Effector memory CD4-positive, alpha-beta T cell (primary cell): ENCODE data around the gene NRP1.

Experiments
- DNase-seq, 3 donors: peaks; one replicate each; pipeline ENCODE4 v3.0.0-alpha.2; 2020
- H3K27ac ChIP-seq: 2 replicates; pipeline ENCODE4 v1.7.0; 2013; ENCODE audit warnings: mild to moderate bottlenecking, low read length, moderate library complexity; ENCODE audit not compliant: insufficient read depth, poor library complexity, severe bottlenecking
- H3K27me3 ChIP-seq: replicated peaks from 2 replicates; pipeline ENCODE4 v1.7.0; 2013; ENCODE audit warnings: mild to moderate bottlenecking, low read length; ENCODE audit not compliant: insufficient read depth, control insufficient read depth, poor library complexity, severe bottlenecking
- H3K36me3 ChIP-seq: 2 replicates; pipeline ENCODE4 v1.7.0; 2013; ENCODE audit warnings: mild to moderate bottlenecking, low read length, moderate library complexity; ENCODE audit not compliant: control insufficient read depth, insufficient read depth
- H3K4me1 ChIP-seq: 2 replicates; pipeline ENCODE4 v1.7.0; 2013; ENCODE audit warnings: low read length, mild to moderate bottlenecking; ENCODE audit not compliant: control insufficient read depth, insufficient read depth, poor library complexity, severe bottlenecking
- H3K4me3 ChIP-seq: 2 replicates; pipeline ENCODE4 v1.7.0; 2013; ENCODE audit warnings: low read length, low read depth, mild to moderate bottlenecking; ENCODE audit not compliant: insufficient read depth, poor library complexity, severe bottlenecking
- H3K9me3 ChIP-seq: 2 replicates; pipeline ENCODE4 v1.7.0; 2013; ENCODE audit warnings: mild to moderate bottlenecking, low read length, moderate library complexity; ENCODE audit not compliant: control insufficient read depth

Gene NRP1

DNA sequence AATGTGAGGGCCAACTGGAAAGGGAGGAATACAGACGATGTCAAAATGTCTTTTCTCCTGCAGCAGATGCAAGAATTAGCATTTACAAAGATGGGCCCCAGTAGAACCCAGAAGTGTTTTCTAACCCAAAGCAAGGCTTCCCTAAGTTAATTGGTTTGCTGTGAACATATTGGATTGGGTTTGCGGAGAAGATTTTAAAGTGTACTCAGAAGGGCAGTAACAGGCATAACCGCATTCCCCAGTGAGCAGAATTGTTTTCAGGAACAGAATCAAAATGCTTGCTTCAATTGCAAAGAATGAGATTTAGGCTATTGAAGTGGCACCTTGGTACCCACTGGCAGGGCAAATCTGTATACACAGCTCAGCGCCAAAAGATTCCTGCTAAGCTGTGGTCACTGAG is 78.0 kb downstream of the NRP1 start:
- Histone ChIP-seq H3K27me3 (no peaks in the 10 kb centered on the region), H3K27ac (no peak overlapping the region), H3K4me1 (no peaks in the 10 kb centered on the region), H3K4me3 (no peak overlapping the region), H3K36me3 (no peaks in the 10 kb centered on the region), H3K9me3 (no peaks in the 10 kb centered on the region)
- DNase-seq: no peak

DNA sequence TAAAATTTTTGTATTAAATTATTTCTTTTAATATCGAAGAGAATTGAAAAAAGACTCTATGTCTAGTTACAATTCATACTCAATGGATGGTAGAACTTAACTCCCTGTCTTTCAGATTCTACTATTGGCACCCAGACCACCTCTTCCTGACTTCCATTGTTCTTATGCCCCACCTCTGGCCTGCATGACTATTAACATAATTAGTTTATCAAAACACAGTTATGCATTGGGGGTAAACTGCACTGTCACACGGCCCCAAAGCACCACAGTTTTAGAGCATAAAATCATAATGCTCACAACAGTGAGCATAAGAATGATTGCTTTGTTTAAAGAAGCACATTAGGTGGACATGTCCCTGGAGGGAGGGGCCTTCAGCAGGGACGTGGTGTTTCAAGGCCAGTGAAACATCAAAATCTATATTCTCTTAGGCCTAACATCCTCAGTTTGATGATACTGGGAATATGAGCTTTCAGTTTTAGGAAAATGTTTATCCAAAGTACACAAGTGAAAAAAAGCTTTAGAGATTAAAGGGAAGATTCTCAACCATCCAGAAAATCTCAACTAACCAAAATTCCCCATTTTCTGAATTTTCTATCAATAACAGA is 79.8 kb downstream of the NRP1 start:
- no peak overlapping the region for H3K4me3 ChIP-seq
- H3K9me3 ChIP-seq: no peaks in the 10 kb centered on the region
- no peak for DNase-seq
- no peaks in the 10 kb centered on the region for H3K27me3 ChIP-seq
- H3K4me1 ChIP-seq: peaks cover under 1% of the 10 kb centered on the region
- no peaks in the 10 kb centered on the region for H3K36me3 ChIP-seq
- H3K27ac ChIP-seq: no peak overlapping the region

DNA sequence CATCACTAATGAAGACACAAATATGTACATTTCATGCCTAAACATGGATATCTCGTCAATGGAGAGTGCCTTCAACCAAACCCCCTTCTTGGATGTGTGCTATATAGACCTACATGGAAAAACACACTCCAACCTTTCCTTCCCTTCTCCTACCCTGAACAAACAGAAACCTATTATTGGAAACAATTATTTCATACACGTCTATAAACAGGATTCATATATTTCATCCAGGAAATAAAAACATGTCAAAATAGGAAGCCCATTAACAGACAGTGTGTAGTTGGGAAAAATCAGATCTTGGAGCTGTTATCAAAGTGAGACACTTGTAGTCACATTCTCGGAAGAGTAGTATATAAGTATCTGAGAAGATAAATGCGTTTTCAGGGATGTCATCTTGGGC is 81.1 kb downstream of the NRP1 start:
- no peak overlapping the region for H3K27ac ChIP-seq
- H3K4me3 ChIP-seq: no peak overlapping the region
- no peaks in the 10 kb centered on the region for H3K36me3 ChIP-seq
- no peaks in the 10 kb centered on the region for H3K27me3 ChIP-seq
- DNase-seq: no peak
- no peaks in the 10 kb centered on the region for H3K9me3 ChIP-seq
- peaks cover 11% of the 10 kb centered on the region for H3K4me1 ChIP-seq

GRCh38 chr10:33252794-33253203 is 81.7 kb downstream of the NRP1 start:
- no peaks in the 10 kb centered on the region for H3K27me3 ChIP-seq
- H3K4me1 ChIP-seq: peaks cover 16% of the 10 kb centered on the region
- H3K27ac ChIP-seq: no peak overlapping the region
- no peak for DNase-seq
- H3K4me3 ChIP-seq: no peak overlapping the region
- H3K36me3 ChIP-seq: no peaks in the 10 kb centered on the region
- no peaks in the 10 kb centered on the region for H3K9me3 ChIP-seq

- H3K36me3 ChIP-seq: no peaks in the 10 kb centered on the region
- no peak overlapping the region for H3K4me3 ChIP-seq
- H3K27me3 ChIP-seq: no peaks in the 10 kb centered on the region
- peaks cover 16% of the 10 kb centered on the region for H3K4me1 ChIP-seq
- DNase-seq: no peak
- H3K27ac ChIP-seq: no peak overlapping the region
- no peaks in the 10 kb centered on the region for H3K9me3 ChIP-seq
Observed at GRCh38 chr10:33252324-33252723, 82.1 kb downstream of the NRP1 start.

DNA sequence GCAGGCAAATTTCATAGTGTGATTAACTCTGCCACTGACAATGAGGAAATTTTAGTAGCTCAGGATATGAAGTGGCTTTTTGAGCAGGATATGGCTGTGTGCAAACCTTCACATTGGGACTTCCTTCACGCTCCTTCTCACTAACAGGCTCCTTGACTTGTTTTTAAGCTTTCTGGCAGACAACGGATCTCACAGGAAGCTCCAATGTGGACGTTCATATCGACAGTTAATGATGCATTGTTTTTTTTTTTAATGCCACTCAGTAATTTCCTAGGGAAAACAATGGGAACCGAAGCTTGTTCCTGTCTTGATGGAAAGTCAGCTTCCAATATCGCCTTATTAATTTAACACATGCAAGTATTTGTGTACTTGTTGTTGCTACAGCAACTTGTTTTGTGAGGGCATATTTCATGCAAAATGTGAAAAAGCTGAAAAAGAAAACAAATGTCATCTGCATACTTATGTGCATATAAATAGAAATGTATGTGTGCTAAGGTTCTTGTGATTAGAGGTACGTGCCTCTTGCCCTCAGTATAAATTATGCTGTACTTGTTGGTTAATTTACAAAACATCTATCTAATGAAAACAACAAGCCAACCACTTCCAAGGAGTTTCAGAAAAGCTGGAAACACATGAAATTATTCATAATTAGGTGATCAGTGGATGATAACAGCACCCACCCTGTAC is 84.7 kb downstream of the NRP1 start:
- Histone ChIP-seq H3K27me3 (no peaks in the 10 kb centered on the region), H3K27ac (no peak overlapping the region), H3K4me1 (peaks cover 16% of the 10 kb centered on the region), H3K9me3 (no peaks in the 10 kb centered on the region), H3K4me3 (no peak overlapping the region), H3K36me3 (no peaks in the 10 kb centered on the region)
- DNase-seq: no peak

DNA sequence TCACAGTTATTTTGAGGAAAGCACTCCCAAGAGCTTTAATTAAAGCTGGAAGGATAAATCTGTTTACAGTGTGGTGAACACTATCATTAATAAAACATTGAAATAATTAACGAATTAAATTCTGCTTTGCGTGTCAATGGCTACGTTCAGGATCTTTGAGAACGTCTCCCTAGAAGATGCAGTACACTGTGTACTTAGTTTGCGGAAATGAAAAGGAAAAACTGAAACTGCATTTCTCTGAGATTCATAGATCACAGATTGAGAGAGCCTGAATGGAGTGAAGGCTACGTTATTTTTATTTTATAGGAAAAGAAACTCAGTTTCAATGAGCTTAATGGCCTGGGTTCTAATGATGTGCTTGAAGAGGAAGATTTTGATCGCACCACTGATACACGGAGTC is 85.3 kb downstream of the NRP1 start:
- peaks cover 16% of the 10 kb centered on the region for H3K4me1 ChIP-seq
- no peak overlapping the region for H3K27ac ChIP-seq

GRCh38 chr10:33248638-33249037 is 85.8 kb downstream of the NRP1 start:
- H3K36me3 ChIP-seq: no peaks in the 10 kb centered on the region
- H3K27me3 ChIP-seq: no peaks in the 10 kb centered on the region
- peak in 1 of 3 donors; percentile 23 for DNase-seq
- H3K9me3 ChIP-seq: no peaks in the 10 kb centered on the region
- peak overlapping the region; percentile 56 for H3K27ac ChIP-seq
- no peak overlapping the region for H3K4me3 ChIP-seq
- H3K4me1 ChIP-seq: peaks cover 16% of the 10 kb centered on the region

More for the DNA sequence above, 85.3 kb downstream of the NRP1 start:
- Histone ChIP-seq H3K27me3 (no peaks in the 10 kb centered on the region), H3K4me3 (peak overlapping the region; percentile 22), H3K9me3 (no peaks in the 10 kb centered on the region), H3K36me3 (no peaks in the 10 kb centered on the region)
- DNase-seq: no peak

DNA sequence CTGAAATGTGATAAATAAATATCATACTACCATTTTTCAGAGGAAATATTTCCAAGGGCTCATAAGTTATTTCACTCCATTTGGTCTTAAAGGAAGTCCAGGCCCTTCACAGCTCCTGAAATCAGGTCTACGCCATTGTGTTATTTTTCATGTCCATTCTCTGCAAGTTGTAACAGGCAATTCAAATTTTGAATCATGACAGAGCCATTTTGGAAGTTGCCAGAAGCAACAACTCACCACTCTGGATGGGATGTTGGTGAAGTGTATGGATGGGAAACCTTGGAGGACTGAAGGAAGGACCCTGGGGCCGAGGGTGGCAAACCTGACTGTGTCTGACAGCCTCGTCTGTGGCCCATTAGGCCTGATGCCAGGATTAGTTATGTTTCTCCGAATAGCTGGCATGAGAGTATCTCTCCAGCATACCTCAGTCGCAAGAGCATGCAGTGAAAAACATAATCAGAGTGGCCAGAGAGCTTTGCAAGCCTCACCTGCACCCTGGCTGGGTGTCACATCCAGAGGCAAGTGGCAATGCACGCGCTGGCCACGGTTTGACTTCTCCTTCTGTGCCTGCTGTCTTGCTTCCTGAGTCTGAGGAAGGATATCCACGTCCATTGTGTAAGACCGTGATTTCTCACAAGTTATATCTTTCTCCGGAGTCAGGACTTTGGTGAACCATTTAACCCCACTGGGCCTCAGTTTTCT is 87.1 kb downstream of the NRP1 start:
- H3K27me3 ChIP-seq: no peaks in the 10 kb centered on the region
- no peak for DNase-seq
- H3K27ac ChIP-seq: no peak overlapping the region
- no peaks in the 10 kb centered on the region for H3K36me3 ChIP-seq
- H3K9me3 ChIP-seq: no peaks in the 10 kb centered on the region
- H3K4me1 ChIP-seq: peaks cover 16% of the 10 kb centered on the region
- H3K4me3 ChIP-seq: no peak overlapping the region

DNA sequence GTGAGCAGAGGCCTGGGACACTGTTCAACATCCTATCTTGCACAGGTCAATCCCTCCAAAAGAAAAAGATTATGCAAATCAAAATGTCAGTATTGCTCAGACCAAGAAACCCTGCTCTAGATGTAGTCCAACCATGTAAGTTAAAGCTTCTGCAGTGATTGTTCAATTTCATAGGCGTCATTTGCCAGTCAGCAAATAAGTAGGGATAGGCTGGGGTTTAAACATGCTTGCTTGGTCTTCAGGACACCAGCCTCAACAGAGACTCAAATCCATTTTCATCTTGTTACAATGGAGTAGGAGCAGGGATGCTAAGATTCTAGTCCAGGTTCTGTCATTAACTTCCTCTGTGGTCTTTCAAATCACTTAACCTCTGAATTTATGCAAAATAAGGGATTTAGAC is 89.1 kb downstream of the NRP1 start:
- H3K9me3 ChIP-seq: no peaks in the 10 kb centered on the region

More for the DNA sequence above, 89.1 kb downstream of the NRP1 start:
- Histone ChIP-seq H3K36me3 (no peaks in the 10 kb centered on the region), H3K4me3 (no peak overlapping the region), H3K27ac (no peak overlapping the region), H3K4me1 (peaks cover 16% of the 10 kb centered on the region), H3K27me3 (no peaks in the 10 kb centered on the region)
- no peak for DNase-seq
